Mesenteric fat pad (tissue), 1 donor: ENCODE data around the gene TAF12. TPM values are rescaled to one million over a fixed set of nuclear protein-coding genes. Genes with fewer than 3 reads are reported as not detected.
"Not testable (repeated sequence)": the region's sequence is repeated elsewhere in the genome, so short reads cannot be mapped to it uniquely, and the experiment has no call there.

Source experiments
- DNase-seq: peaks from one replicate; pipeline ENCODE4 v3.0.0-alpha.2; 2020; ENCODE audit warnings: low spot score
- total RNA-seq: library from RNA; stranded (reverse); fragmentation: NEBNext Ultra II Directional; extraction: Animal tissue kit (Norgen Biotek cat#: 25700); gene quantifications from one replicate; pipeline ENCODE4 v1.2.1, GENCODE V29; 2021
- donor health status: DM: yes; HTN: yes; CAD: no.

Gene TAF12
- total RNA-seq, 1 donor from 2014 or later, result 21.9 TPM

GRCh38 chr1:28646040-28646439 is 3.2 kb upstream of the TAF12 start:
- no peak for DNase-seq

DNA sequence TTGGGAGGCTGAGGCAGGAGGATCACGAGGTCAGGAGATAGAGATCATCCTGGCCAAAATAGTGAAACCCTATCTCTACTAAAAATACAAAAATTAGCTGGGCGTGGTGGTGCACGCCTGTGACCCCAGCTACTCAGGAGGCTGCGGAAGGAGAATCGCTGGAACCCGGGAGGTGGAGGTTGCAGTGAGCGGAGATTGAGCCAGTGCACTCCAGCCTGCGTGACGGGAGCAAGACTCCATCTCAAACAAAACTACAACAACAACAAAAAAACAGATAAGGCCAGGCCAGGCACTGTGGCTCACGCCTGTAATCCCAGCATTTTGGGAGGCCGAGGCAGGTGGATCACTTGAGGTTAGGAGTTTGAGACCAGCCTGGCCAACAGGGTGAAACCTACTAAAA is 2.5 kb upstream of the TAF12 start:
- DNase-seq, result not testable (repeated sequence)

DNA sequence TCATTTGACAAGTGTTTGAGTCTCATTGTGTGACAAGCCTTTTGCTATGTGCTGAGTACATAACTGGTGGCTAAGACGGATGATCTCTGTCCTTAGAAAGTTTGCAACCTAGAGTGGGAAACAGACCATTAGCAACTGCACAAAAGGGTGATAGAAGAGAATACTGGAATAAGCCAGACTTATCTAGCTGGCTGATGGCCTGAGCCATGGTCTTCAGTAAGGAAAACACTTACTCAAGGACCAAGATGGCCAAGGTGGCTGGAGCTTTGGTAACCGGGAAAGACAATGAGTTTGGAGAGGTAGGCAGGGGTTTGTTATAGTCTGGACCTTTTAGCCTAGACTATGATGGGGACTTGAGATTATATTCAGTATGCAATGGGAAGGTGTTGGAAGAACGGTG is 1.6 kb upstream of the TAF12 start:
- DNase-seq, result no peak

DNA sequence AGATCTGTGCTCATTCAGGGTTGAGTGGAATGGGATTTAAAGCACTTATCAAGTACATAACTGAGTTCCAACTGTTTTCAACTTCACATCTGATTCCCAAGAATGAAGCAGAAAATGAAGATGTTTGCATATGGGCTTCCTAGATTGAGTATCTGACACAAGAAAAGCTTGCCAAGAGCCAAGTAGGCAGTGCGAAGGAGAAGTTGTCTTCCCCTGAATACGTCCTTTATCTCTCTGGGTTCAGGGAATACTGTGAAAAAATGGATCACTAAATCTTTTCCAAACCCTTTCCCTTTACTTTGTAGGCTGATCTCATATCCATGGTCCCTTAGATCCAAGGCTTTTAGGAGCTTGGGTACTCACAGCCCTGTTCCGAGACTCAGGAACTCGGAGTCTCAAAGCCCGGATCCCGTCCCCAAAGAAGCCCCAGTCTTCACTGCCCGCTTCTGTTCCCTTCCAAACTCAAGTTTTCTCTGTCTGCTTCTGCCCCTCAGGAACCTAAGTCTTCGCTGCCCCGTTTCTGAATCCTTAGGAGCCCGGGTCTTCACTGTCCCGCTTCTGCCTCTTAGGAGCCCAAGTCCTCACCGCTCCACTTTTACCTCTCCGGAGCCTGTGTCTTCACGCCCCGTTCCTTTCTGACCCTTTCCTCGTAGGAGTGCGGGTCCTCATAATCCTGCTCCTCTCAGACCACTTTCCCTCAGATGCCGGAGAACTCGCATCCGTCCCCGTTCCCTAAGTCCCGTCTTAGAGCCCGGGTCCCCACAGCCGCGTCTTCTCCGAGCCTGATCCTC is 616 bp downstream of the TAF12 start:
- DNase-seq, result no peak

DNA sequence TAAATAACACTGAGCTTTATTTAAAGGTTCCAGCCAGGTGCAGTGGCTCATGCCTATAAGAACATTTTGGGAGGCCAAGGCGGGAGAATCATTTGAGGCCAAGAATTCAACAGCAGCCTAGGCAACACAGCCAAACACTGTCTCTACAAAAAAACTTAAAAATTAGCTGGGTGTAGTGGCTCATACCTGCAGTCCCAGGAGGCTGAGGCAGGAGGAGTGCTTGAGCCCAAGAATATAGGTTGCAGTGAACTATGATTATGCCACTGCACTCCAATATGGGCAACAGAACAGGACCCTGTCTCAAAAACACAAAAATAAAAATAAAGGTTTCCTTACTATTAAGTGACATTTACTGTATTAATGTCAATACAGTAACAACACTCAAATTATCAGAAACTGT is 2.1 kb downstream of the TAF12 start:
- no peak for DNase-seq

DNA sequence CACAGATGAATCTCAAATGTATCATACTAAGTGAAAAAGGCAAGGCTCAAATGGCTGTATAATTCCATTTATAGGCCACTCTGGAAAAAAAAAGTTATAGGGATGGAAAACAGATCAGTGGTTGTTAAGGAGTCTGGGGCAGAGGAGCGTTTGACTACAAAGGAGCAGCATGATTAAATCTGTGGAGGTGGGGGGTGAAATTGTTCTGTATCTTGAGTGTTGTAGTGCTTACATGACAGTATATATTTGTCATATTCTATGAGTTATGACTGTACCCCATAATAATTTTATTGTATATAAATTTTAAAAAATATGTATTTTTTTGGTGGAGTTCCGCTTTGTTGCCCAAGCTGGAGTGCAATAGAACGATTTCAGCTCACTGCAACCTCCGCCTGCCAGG is 10.3 kb downstream of the TAF12 start:
- no peak for DNase-seq

GRCh38 chr1:28631713-28632112 is 11.2 kb downstream of the TAF12 start:
- no peak for DNase-seq

DNA sequence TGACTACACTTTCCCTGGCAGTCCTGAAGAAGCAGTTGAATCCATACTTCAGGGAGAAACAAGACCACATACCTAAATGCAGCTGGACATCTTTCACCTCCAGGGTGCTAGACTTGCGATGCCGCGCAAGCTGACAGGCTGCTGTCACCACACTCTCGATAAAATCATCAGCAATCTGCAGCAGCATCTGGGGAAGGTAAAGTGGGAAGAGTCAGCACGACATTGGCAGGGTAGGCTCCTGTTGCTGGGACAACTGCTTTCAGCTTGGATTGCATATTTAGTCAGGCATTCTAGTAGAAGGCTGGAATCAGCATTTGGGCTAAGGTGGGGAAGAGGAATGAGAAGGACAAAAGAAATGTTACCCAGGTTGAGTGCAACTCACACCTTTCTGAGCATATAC is 29.7 kb downstream of the TAF12 start:
- no peak for DNase-seq

DNA sequence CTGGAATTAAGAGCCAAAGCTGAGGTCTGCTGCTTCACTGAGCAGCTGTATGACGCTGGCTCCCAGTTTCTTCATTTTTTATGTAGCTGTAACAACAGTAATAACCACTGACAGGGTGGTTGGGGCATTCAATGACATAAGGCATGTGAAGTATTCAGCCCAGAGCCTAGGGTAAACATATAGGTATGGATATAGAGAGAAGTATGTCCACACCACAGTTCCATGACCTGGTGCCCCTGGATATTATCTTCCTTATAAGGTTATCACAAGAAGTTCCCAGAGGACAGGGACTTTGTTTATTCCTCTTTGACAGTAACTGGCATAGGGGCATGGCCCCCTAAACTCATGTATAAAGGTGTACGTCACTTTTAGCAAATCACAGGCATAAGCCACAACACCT is 36.1 kb downstream of the TAF12 start:
- no peak for DNase-seq

DNA sequence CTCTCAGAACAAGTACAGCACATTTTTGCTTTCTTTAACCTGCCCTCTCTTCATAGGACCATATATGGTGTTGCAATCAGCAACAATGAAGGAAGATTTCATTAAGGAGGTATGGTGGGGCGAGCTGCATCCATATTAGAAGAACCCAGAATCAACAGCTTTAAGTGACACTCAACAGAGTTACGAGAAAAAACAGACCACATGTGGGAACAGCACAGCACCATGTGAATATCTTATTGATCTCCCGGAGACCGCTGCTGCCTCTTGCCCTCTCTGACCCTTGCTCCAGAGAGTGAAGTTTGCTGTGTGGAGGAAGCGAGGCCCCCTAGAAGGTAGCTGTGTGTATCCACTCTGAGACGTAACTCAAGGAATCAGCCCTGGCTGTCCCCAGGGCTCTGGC is 37.9 kb downstream of the TAF12 start:
- DNase-seq, result no peak

- no peak for DNase-seq
Measured at GRCh38 chr1:28604411-28604810, 38.5 kb downstream of the TAF12 start.

DNA sequence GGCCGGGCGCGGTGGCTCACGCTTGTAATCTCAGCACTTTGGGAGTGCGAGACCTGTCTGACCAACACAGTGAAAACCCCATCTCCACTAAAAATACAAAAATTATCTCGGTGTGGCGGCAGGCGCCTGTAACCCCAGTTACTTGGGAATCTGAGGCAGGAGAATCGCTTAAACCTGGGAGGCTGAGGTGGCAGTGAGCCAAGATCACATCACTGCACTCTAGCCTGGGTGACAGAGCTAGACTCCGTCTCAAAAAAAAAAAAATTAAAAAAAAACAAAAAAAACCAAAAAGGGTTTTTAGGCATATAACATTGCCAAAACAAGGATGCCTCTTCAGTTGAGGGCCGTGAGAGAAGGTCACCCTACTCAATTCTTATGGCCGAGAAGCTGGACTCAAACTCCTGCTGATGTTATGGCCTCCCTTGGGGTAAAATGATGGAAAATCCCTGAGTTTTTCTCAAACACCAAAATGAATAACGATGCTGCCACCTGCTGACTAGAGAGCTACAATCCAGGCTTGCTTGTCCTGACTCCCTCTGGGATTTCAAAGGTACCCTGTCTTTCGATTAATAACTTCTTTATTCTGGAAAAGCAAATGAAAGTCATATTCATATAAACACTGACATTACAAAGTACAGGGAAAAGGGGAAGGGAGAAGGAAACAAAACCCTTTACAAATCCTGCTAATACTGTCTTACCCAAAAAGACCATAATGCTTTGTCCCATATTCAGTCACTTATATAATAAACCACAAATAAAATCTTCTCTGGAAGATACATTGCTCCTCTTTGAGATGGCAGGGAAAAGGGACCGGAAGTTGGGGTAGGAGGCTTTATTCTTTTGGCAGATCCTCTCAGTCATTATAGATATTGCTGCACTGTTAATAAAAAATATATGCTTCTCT is 40.1 kb downstream of the TAF12 start:
- DNase-seq, result no peak

- DNase-seq, result no peak
Measured at GRCh38 chr1:28601696-28602095, 41.2 kb downstream of the TAF12 start.

DNA sequence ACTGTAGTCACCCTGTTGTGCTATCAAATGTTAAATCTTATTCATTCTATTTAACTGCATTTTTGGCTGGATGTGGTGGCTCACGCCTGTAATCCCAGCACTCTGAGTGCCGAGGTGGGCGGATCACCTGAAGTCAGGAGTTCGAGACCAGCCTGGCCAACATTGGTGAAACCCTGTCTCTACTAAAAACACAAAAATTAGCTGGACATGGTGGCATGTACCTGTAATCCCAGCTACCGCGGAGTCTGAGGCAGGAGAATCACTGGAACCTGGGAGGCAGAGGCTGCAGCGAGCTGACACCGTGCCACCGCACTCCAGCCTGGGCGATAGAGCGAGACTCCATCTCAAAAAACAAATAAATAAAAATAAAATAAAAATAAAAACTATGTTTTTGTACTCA is 46.6 kb downstream of the TAF12 start:
- DNase-seq, result not testable (repeated sequence)

GRCh38 chr1:28595412-28596191 is 47.3 kb downstream of the TAF12 start:
- no peak for DNase-seq

GRCh38 chr1:28594686-28595411 is 48.0 kb downstream of the TAF12 start:
- DNase-seq, result not testable (repeated sequence)

GRCh38 chr1:28593988-28594356 is 48.9 kb downstream of the TAF12 start:
- not testable (repeated sequence) for DNase-seq

- no peak for DNase-seq
Measured at GRCh38 chr1:28592321-28593071, 50.4 kb downstream of the TAF12 start.

GRCh38 chr1:28591708-28592320 is 51.1 kb downstream of the TAF12 start, which contains the start of gene RAB42:
Gene RAB42 (plus strand): TSS chr1:28592265. CDS start chr1:28592512, 247 bp downstream.
- no peak for DNase-seq
